Pons (tissue), 1 donor: Measurements from ENCODE around the gene ZCCHC12.
"Not testable (repeated sequence)": the region's sequence is repeated elsewhere in the genome, so short reads cannot be mapped to it uniquely, and the experiment has no call there.

Experiments
- DNase-seq: peaks from one replicate; pipeline ENCODE4 v3.0.0-alpha.2; 2016; ENCODE audit warnings: low spot score

Gene ZCCHC12

GRCh38 chrX:118823263-118824172 lies at the start of gene ZCCHC12:
ZCCHC12 (plus strand) TSS chrX:118823824; CDS start chrX:118825245, 1,421 bp downstream.
- peak; percentile 37 for DNase-seq

GRCh38 chrX:118779581-118779980 lies 44.0 kb upstream of the ZCCHC12 start:
- DNase-seq, result no peak

GRCh38 chrX:118780509-118780908 lies 43.1 kb upstream of the ZCCHC12 start:
- DNase-seq, result no peak

GRCh38 chrX:118780911-118781310 lies 42.7 kb upstream of the ZCCHC12 start:
- DNase-seq, result no peak

- DNase-seq, result no peak
Measured at GRCh38 chrX:118795528-118796280, 27.9 kb upstream of the ZCCHC12 start.

GRCh38 chrX:118802857-118803256 lies 20.8 kb upstream of the ZCCHC12 start:
- DNase-seq, result peak; percentile 66

- peak; percentile 57 for DNase-seq
Measured at GRCh38 chrX:118807151-118808017, 16.2 kb upstream of the ZCCHC12 start.

- DNase-seq, result not testable (repeated sequence)
Measured at GRCh38 chrX:118817257-118817656, 6.4 kb upstream of the ZCCHC12 start.

GRCh38 chrX:118824173-118824730 lies 628 bp downstream of the ZCCHC12 start:
- DNase-seq, result no peak

GRCh38 chrX:118825227-118825626 lies 1.6 kb downstream of the ZCCHC12 start:
- no peak for DNase-seq

GRCh38 chrX:118839334-118839958 lies 15.8 kb downstream of the ZCCHC12 start:
- DNase-seq, result peak; percentile 74

GRCh38 chrX:118847676-118848075 lies 24.1 kb downstream of the ZCCHC12 start:
- DNase-seq, result peak; percentile 74

GRCh38 chrX:118853596-118853995 lies 30.0 kb downstream of the ZCCHC12 start:
- peak; percentile 60 for DNase-seq

- no peak for DNase-seq
Measured at GRCh38 chrX:118855681-118856310, 32.2 kb downstream of the ZCCHC12 start.

GRCh38 chrX:118857006-118857405 lies 33.4 kb downstream of the ZCCHC12 start:
- DNase-seq, result no peak

GRCh38 chrX:118861338-118861737 lies 37.7 kb downstream of the ZCCHC12 start:
- DNase-seq, result no peak

- peak; percentile 26 for DNase-seq
Measured at GRCh38 chrX:118862091-118862490, 38.5 kb downstream of the ZCCHC12 start.

- DNase-seq, result no peak
Measured at GRCh38 chrX:118862979-118863378, 39.4 kb downstream of the ZCCHC12 start.

- DNase-seq, result no peak
Measured at GRCh38 chrX:118864063-118864635, 40.5 kb downstream of the ZCCHC12 start.

GRCh38 chrX:118865231-118865630 lies 41.6 kb downstream of the ZCCHC12 start:
- DNase-seq, result peak; percentile 70
